IPS DF 4.7 (cell line): Measurements from ENCODE around the gene NFIA.

Experiments
- DNase-seq: peaks from one replicate; pipeline ENCODE4 v3.0.0-alpha.2; 2013; ENCODE audit warnings: low spot score; ENCODE audit errors: extremely low read depth

Gene NFIA

DNA sequence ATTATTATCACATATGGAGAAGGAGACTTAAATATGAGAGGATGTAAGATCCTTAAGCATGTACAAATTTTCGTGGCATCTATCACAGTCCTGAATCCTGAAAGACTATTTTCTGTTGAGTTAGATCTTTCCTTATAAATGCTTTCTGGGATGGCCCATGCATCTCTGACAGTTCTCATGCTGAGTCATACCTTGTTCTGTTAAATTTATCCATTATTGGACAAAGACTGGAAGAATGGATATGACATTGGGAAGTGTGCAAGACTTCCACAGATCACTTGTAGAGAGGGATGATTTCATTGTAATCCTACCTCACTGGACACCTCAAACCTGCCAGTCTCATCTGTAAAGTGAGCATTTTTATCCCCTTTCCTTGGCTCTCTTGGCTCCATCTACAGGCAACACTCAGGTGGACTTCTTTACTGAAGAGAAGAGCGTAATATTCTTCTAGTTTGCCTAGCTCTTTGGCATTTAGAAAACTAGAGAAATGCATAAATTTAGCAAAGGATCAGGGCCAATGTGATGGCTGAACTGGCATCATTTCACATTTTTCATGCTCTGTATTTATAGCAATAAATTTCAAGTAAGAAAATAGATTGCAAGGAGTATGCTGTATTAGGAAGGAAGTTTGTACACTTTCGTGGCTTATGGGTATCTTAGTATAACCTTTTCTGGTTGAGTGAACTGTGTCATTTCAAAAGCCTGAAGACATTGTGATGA is 128.2 kb downstream of the NFIA start:
- DNase-seq, result no peak

DNA sequence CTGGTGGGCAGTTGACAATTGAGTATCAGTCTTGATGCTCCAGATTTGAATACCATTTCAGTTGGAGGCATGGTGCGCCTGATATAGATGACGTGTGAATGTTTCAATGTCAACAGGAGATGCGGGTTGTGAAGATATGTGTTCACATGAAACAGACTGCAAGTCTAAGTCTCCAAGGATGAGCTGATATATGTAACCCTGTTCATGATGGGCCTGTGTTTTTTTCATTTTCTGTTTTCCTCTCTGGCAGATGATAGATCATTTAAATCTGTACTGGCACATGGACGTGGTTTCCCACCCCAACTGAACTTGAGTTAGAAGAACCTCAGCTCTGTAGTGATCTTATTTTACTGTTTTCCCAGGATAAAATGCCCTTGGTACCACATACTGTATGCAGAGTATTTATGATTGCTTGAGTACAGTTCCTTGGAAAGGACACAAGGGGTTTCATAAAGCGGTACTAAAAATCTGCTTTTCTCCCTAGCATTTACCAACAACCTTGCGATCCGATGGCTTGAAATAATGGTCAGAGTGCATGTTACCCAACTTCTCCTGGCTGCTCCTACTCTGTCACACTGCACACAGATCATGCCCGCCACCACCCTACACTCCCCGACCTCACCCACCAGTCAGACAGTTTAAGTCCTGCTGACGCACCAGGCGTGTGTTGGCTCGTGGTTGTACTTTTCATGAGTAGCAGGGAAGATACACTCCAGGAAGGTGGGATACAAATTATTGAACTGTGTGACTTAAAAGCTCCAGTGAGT is 131.1 kb downstream of the NFIA start:
- no peak for DNase-seq

DNA sequence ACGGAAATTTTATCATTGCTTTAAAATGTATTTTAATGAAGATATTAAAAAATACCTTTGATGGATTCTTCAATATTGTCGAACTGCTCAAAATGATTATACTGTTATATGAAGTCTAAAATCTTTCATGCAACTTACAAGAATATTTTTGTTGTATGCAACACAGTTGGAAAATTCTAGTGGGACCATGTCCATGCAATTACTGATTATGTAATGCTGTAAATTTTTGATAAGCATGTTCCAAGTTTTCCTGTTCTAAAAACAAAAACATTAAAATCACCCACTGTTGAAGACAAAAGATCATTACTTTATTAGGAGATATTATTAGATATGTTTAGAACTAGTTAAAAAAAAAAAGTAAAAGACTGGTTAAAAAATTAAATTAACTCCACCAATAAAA is 132.8 kb downstream of the NFIA start:
- DNase-seq, result no peak

- DNase-seq, result no peak
These were observed 133.4 kb downstream of the NFIA start for GRCh38 chr1:61215676-61216289.

- no peak for DNase-seq
These were observed 138.2 kb downstream of the NFIA start for GRCh38 chr1:61220536-61220935.

GRCh38 chr1:61221642-61222041 is 139.3 kb downstream of the NFIA start:
- DNase-seq, result no peak

DNA sequence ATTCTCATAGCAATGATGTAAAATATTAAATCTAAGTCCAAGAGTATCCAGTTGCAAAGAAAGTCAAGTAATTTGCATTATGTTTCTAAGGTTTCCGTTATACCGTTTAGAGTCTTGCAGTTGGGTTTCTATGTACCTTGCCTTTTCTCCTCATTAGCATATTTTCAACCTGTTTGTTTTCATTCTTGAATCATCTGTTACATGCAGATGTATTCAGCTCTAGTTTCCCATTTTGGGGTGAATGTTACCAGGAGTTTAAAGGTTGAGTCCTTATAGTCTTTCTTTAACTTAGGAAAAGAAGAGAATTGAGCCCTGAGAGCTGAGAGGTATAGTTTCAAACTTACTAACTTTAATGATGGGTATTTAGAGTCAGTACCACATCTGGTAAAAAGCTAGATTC is 139.9 kb downstream of the NFIA start:
- no peak for DNase-seq

- no peak for DNase-seq
These were observed 140.8 kb downstream of the NFIA start for GRCh38 chr1:61223140-61223539.

DNA sequence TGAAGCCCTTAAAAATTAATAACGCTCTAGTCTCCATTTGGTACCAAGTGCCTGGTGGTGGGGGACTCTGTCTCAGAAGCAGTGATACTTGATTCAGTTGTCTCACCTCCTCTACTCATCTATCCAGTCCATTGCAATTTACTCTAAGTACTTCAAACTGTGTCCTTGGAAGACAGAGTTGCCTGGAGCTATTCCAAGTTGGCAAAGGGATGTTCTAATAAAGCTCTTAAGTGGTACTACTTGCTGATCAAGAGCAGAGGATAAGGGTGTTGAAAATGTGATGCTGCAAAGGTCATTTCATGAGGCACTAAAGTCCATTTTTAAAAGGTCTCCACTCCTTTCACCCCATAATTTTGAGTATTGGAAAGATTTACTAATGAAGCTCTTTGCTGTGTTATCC is 142.2 kb downstream of the NFIA start:
- no peak for DNase-seq

DNA sequence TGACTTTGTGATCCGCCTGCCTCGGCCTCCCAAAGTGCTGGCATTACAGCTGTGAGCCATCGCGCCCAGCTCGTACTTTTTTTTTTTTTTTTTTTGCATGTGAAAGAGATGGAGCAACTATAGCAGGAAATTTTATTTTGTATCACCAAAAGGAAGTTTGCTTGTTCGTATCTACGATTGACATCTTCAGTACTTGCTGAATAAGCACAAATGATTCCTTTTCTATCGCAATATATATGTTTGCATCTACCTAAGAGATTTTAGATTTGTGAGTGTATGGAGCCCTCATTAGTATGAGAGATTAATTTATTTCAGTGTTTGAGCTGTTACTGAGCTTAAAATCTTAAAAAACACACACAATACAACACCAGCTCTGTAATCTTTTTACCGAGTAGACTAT is 143.1 kb downstream of the NFIA start:
- no peak for DNase-seq

DNA sequence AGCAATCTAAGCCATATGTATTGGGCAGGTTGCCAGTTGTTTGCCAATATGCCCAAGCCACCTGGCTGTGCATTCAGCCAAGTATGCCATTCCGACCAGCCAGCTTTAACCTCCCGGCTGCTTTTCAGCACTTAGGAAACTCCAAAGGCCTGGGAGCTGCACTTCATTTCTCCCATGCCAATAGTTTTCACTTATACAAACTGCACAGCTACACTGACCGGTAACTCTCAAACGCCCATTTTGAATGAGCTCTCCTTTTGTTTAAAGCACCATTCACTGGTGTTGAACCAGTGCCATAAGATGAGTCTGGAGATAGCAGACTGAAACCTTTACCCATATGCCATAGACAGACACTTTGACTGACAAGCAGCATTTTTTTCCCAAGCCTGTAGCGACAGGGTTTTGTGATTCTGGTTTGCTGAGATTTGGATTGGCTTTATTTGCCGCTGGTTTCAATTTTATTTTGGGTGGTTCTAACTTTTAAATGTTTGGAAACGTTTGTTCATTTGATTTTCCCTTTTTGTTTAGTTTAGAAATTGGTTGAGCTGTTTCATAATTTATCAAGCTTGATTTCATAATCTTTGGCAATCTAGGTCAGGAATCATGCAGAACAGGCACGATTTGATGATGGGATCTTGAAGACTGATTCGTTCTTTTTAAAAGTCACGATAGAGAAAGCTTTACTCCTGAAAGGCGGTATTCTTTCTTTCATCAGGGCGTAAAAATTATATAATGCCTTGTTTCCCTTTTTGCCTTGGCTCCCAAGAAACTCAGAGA is 144.6 kb downstream of the NFIA start:
- DNase-seq, result no peak

- no peak for DNase-seq
These were observed 145.6 kb downstream of the NFIA start for GRCh38 chr1:61227857-61228550.

- no peak for DNase-seq
These were observed 148.2 kb downstream of the NFIA start for GRCh38 chr1:61230523-61230922.

GRCh38 chr1:61231795-61232194 is 149.4 kb downstream of the NFIA start:
- DNase-seq, result no peak

DNA sequence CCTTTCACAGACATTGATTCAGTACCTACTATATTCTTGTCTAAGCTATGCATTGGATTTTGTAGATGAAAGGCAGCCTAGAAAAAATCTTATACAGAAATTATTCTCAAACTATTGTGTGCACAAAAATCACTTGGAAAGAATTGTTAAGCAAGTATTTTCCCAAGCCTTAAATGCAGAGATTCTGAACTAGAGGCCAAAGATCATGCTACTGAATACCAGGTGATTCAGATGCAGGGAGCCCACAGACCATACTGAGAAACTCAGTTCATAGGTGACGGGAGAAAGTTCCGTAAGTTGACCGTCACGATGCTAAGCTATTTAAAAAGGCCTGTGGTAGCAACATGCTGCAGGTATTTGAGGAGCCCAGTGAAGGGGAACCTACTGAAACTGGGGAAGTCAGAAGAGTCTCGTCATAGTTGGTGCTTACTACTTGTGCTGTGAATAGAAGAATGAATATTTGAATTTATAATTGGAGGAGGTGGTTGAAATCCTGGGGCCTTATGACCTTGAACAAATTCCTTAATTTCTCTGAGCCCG is 150.8 kb downstream of the NFIA start:
- DNase-seq, result no peak

GRCh38 chr1:61234587-61234919 is 152.2 kb downstream of the NFIA start:
- no peak for DNase-seq

- no peak for DNase-seq
These were observed 154.8 kb downstream of the NFIA start for GRCh38 chr1:61237147-61237546.

DNA sequence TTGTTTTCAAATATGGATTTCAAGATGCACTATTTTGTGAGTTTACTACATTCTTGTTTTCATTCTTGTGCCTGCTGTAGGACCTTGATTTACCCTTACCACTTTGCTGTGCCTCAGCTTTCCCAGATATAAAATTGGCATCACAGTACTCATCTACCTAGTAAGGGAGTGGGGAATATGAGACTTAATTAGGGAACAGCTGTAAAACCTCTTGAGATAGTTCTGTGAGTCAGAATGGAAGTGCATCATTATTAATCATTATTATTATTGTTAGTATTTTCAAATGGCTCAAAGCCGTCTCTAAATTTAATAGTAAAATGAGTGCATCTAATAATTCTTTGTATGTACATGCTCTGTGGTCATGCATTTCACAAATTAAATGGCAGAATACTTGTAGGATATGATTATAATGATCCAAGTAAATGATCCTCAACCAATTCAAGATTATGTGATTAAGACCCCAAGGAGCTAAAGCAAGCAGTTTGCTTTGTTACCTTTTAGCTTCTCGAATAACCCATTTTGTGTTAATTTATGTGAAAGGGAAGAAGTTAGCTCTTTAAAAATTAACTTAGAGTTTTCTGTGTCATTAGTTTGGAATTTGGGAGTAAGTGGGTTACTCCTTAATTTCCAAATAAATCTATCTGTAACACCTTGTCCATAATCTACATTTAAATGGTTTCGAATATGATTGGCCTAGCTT is 155.4 kb downstream of the NFIA start:
- DNase-seq, result no peak

GRCh38 chr1:61238359-61238665 is 156.0 kb downstream of the NFIA start:
- no peak for DNase-seq

GRCh38 chr1:61240878-61241277 is 158.5 kb downstream of the NFIA start:
- DNase-seq, result no peak

GRCh38 chr1:61241411-61241838 is 159.1 kb downstream of the NFIA start:
- DNase-seq, result no peak
